ENCODE results near the gene PSIP1. TPM values are rescaled to one million over a fixed set of nuclear protein-coding genes. Genes with fewer than 3 reads are reported as not detected.

The PSIP1 gene
- total and polyA plus RNA-seq, 3 experiments from 2014 or later, result 82.2 to 129 (median 86.3) TPM

DNA sequence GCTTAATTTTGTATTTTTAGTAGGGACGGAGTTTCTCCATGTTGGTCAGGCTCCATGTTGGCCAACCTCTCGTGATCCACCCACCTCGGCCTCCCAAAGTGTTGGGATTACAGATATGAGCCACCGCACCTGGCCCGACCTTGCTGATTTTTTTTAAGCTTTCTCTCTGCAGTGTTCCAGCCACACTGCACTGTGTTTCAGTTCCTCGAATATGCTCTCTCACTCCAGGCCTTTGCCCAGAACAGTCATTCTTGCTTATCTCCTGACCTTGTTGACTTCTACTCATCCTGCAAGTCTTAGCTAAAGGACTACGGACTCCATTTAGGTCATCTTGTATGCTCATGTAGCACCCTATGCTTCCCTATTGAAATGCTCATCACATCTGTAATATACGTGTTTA, 84.8 kb downstream of the PSIP1 start:
- Histone ChIP-seq H3K27ac (ENCODE audit: low read depth, low read length) (no peak overlapping the region), H3K27me3 (ENCODE audit: insufficient read depth, low read length, poor library complexity, severe bottlenecking) (no peaks in the 10 kb centered on the region), H3K4me1 (ENCODE audit: insufficient read depth, low read length) (peaks cover 28% of the 10 kb centered on the region), H3K4me3 (ENCODE audit: low read length) (no peak overlapping the region), H3K36me3 (ENCODE audit: insufficient read depth, low read length) (peaks cover 9% of the 10 kb centered on the region), H3K9me3 (ENCODE audit: low read length) (no peaks in the 10 kb centered on the region)
- no peak for DNase-seq
- Mint-ChIP-seq H3K27me3 (peaks cover 0 to 5% of the 10 kb centered on the region in 2 donors), H3K4me3 (peak overlapping the region in 3 of 7 donors; percentile 24 to 83 (median 28)), H3K27ac (peak overlapping the region in 1 of 8 donors; percentile 61), H3K9me3 (no peaks in the 10 kb centered on the region), H3K4me1 (peaks cover 66 to 82% (median 78%) of the 10 kb centered on the region in 3 donors), H3K36me3 (peaks cover 10 to 57% (median 19%) of the 10 kb centered on the region in 3 donors)
- ChIA-PET POLR2A (no interaction called here), CTCF (interaction anchor here (0.9 kb wide), 1 partner anchor 215 kb away, joined by 3 read pairs; no protein-coding TSS in a partner anchor)

DNA sequence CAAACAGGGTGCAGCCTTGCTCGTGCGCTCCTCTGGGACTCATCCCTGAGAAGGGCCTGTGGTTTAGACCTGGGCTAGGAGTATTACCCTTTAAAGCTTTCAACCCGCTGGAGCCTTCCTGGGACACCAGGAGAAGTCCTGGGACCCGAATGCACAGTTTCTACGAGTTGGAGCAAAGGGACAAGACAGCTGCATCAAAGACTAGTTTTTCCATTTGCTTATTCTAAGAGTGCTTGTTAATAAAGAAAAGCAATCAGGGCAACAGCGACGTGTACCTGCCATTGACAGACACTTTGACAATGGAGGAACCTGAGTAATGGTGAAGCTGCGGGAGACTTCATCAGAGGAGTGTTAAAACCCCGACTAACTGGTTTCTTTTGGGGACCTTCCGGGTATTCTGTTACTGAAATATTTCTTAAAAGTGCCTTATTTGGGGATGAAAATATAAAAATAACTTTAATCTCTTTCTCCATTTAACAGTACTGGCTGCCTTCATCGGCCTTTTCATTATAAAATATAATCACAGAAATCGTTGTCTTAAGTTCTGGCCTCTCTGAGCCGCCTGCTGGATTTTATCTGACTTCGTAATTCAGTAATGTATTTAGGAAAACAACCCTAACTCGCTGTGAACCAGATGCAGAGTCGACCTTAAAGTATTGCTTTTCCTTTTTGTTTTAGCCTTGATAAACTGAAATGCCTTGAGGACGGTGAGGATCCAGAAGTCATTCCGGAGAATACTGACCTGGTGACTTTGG, 87.4 kb downstream of the PSIP1 start:
- Histone ChIP-seq H3K4me1 (ENCODE audit: insufficient read depth, low read length) (peaks cover 25% of the 10 kb centered on the region), H3K27ac (ENCODE audit: low read depth, low read length) (peak overlapping the region; percentile 77), H3K27me3 (ENCODE audit: insufficient read depth, low read length, poor library complexity, severe bottlenecking) (no peaks in the 10 kb centered on the region), H3K36me3 (ENCODE audit: insufficient read depth, low read length) (peaks cover 9% of the 10 kb centered on the region), H3K9me3 (ENCODE audit: low read length) (no peaks in the 10 kb centered on the region), H3K4me3 (ENCODE audit: low read length) (peak overlapping the region; percentile 88)
- peaks cover 43 to 56% (median 55%) of the 10 kb centered on the region in 3 donors for H3K4me1 Mint-ChIP-seq
- peaks cover 0 to 6% of the 10 kb centered on the region in 2 donors for H3K27me3 Mint-ChIP-seq
- CTCF ChIA-PET, result interaction anchor here (1.6 to 2.3 kb wide), 2 partner anchors 116 to 211 kb away, joined by 3 to 6 read pairs; partner anchors contain the start of gene TTC39B
- POLR2A ChIA-PET, result interaction anchor here (1.2 to 1.6 kb wide), 2 partner anchors 88 to 130 kb away, joined by 5 to 6 read pairs; partner anchors contain the start of genes CCDC171 and PSIP1
- peak in 1 of 5 donors; percentile 13 for DNase-seq
- peak overlapping the region; percentile 54 to 96 (median 90) for H3K27ac Mint-ChIP-seq
- H3K36me3 Mint-ChIP-seq, result peaks cover 10 to 42% (median 14%) of the 10 kb centered on the region in 3 donors
- no peaks in the 10 kb centered on the region for H3K9me3 Mint-ChIP-seq
- H3K4me3 Mint-ChIP-seq, result peak overlapping the region; percentile 91 to 99 (median 93)

DNA sequence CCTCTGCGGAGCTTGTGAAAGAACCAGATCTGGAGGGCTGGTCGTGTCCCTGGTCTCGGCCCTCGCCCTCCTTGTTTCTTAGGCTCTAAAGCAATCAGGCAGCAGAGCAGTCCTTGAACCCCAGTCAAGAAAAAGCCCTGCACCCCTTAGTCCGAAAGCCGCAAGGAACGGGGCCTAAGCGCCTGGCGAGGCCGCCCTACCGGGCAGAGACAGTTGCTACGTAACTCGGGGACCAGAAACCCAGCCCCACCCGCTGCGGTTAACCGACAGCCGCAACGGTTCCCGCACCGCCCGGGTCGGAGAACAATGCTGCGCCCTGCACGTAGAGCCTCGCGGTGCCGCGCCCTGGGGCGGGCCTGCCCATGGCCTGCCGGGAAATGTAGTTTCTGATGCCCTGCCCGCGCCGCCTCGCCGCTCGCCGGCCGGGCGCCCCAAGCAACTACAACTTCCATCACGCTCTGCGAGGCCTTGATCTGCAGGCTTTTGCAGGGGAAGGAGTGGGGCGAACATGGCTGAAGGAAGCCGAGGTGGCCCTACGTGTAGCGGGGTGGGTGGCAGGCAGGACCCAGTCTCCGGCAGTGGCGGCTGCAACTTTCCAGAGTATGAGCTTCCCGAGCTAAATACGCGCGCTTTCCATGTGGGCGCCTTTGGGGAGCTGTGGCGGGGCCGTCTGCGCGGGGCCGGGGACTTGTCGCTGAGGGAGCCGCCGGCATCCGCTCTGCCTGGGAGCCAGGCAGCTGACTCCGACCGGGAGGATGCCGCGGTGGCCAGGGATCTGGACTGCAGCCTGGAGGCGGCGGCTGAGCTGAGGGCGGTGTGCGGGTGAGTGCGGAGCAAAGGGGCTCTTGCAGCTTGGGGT, 88.2 kb downstream of the PSIP1 start, which contains the start of gene SNAPC3:
TSS of gene SNAPC3 (plus strand) at position 505 of the 859 bp plus-strand sequence. CDS start at position 509, 4 bp downstream.
- ChIA-PET POLR2A (interaction anchor here (0.5 to 1.6 kb wide), 4 partner anchors 24 to 222 kb away, joined by 3 to 6 read pairs (median 4); partner anchors contain the start of genes CCDC171 and PSIP1), CTCF (interaction anchor here (1.1 to 2.3 kb wide), 3 partner anchors 115 to 211 kb away, joined by 3 to 6 read pairs (median 3); partner anchors contain the start of gene TTC39B)
- peaks cover 0 to 6% of the 10 kb centered on the region in 2 donors for H3K27me3 Mint-ChIP-seq
- H3K9me3 Mint-ChIP-seq, result no peaks in the 10 kb centered on the region
- peak within 1 kb of the TSS; percentile 77 for H3K27ac ChIP-seq (ENCODE audit: low read depth, low read length)
- peaks cover 25% of the 10 kb centered on the region for H3K4me1 ChIP-seq (ENCODE audit: insufficient read depth, low read length)
- H3K4me3 Mint-ChIP-seq, result peak within 1 kb of the TSS; percentile 91 to 99 (median 93)
- no peaks in the 10 kb centered on the region for H3K9me3 ChIP-seq (ENCODE audit: low read length)
- H3K27ac Mint-ChIP-seq, result peak within 1 kb of the TSS; percentile 83 to 97 (median 94)
- H3K4me1 Mint-ChIP-seq, result peaks cover 39 to 51% (median 49%) of the 10 kb centered on the region in 3 donors
- peak within 1 kb of the TSS; percentile 88 for H3K4me3 ChIP-seq (ENCODE audit: low read length)
- no peaks in the 10 kb centered on the region for H3K27me3 ChIP-seq (ENCODE audit: insufficient read depth, low read length, poor library complexity, severe bottlenecking)
- H3K36me3 ChIP-seq (ENCODE audit: insufficient read depth, low read length), result peaks cover 9% of the 10 kb centered on the region
- DNase-seq, result peak; percentile 86 to 94 (median 94)
- H3K36me3 Mint-ChIP-seq, result peaks cover 10 to 39% (median 14%) of the 10 kb centered on the region in 3 donors

DNA sequence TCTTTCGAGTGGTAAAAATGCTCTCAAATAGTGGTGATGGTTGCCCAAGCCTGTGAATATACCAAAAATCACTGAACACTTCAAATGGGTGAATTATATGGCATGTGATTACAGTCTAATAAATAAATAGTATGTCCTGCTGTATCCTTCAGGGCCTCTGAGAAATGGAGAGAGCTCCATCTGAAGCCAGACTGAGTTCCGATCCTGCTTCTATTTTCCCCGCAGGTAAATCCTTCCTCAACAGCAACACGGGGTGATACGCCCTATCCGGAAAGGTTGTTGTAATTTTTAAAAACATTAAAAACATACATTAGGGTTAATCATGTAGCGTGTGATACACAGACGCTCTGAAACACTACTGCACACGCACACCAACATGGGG, 88.8 kb downstream of the PSIP1 start:
- H3K4me1 Mint-ChIP-seq, result peaks cover 36 to 45% (median 44%) of the 10 kb centered on the region in 3 donors
- Histone ChIP-seq H3K27ac (ENCODE audit: low read depth, low read length) (peak overlapping the region; percentile 76), H3K9me3 (ENCODE audit: low read length) (no peaks in the 10 kb centered on the region), H3K4me1 (ENCODE audit: insufficient read depth, low read length) (peaks cover 25% of the 10 kb centered on the region), H3K27me3 (ENCODE audit: insufficient read depth, low read length, poor library complexity, severe bottlenecking) (no peaks in the 10 kb centered on the region), H3K36me3 (ENCODE audit: insufficient read depth, low read length) (peaks cover 9% of the 10 kb centered on the region), H3K4me3 (ENCODE audit: low read length) (peak overlapping the region; percentile 88)
- H3K4me3 Mint-ChIP-seq, result peak overlapping the region; percentile 91 to 99 (median 93)
- H3K9me3 Mint-ChIP-seq, result no peaks in the 10 kb centered on the region
- DNase-seq, result no peak
- POLR2A ChIA-PET, result interaction anchor here (0.5 to 0.6 kb wide), 2 partner anchors 24 to 221 kb away, joined by 3 to 4 read pairs; no protein-coding TSS in a partner anchor
- peak overlapping the region; percentile 83 to 97 (median 94) for H3K27ac Mint-ChIP-seq
- CTCF ChIA-PET, result interaction anchor here (1.1 to 2.3 kb wide), 3 partner anchors 115 to 210 kb away, joined by 3 to 6 read pairs (median 3); partner anchors contain the start of gene TTC39B
- peaks cover 10 to 36% (median 14%) of the 10 kb centered on the region in 3 donors for H3K36me3 Mint-ChIP-seq
- peaks cover 0 to 6% of the 10 kb centered on the region in 2 donors for H3K27me3 Mint-ChIP-seq

DNA sequence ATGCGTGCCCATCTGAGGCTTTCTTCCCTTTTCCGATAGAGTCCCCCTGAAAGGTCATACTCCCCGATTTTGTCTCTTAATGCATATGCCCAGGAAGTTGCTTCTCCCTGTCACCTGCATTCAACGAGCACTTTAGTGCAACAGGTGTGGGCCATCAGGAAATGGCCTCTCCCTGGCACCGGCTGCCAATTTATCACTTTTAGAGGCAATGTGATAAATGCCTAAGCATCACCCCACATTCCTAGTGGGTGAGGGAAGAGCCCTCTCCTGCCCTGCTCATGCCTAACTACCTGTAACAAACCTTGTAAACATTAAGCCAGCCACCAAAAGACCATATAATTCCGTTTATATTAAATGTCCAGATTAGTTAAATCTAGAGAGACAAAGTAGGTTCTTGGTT, 89.2 kb downstream of the PSIP1 start:
- ChIA-PET POLR2A (interaction anchor here (0.6 kb wide), 1 partner anchor 23 kb away, joined by 4 read pairs; no protein-coding TSS in a partner anchor), CTCF (interaction anchor here (1.1 kb wide), 1 partner anchor 144 kb away, joined by 3 read pairs; no protein-coding TSS in a partner anchor)
- Histone ChIP-seq H3K4me1 (ENCODE audit: insufficient read depth, low read length) (peaks cover 25% of the 10 kb centered on the region), H3K9me3 (ENCODE audit: low read length) (no peaks in the 10 kb centered on the region), H3K27me3 (ENCODE audit: insufficient read depth, low read length, poor library complexity, severe bottlenecking) (no peaks in the 10 kb centered on the region), H3K4me3 (ENCODE audit: low read length) (no peak overlapping the region), H3K27ac (ENCODE audit: low read depth, low read length) (no peak overlapping the region), H3K36me3 (ENCODE audit: insufficient read depth, low read length) (peaks cover 9% of the 10 kb centered on the region)
- peak overlapping the region in 5 of 8 donors; percentile 46 to 96 (median 94) for H3K27ac Mint-ChIP-seq
- no peak for DNase-seq
- H3K4me1 Mint-ChIP-seq, result peaks cover 34 to 41% (median 40%) of the 10 kb centered on the region in 3 donors
- H3K36me3 Mint-ChIP-seq, result peaks cover 10 to 34% (median 14%) of the 10 kb centered on the region in 3 donors
- peak overlapping the region; percentile 91 to 99 (median 93) for H3K4me3 Mint-ChIP-seq
- peaks cover 0 to 6% of the 10 kb centered on the region in 2 donors for H3K27me3 Mint-ChIP-seq
- H3K9me3 Mint-ChIP-seq, result no peaks in the 10 kb centered on the region

DNA sequence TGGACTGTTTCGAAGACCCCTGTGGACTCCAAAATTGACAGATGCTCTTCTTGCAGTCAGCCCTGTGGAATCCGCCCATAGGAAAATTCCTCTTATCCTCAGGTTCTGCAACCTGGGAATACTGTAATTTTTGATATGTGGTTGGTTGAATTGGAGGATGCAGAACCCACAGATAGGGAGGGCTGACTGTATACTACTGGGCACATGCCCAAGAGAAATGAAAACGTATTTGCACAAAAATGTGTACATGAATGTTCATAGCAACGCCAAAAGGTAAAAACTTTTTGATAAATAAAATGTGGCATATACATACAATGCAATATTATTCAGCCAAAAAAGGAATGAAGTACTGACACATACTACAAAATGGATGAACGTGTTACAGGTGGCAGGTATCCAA, 90.0 kb downstream of the PSIP1 start:
- Histone ChIP-seq H3K27me3 (ENCODE audit: insufficient read depth, low read length, poor library complexity, severe bottlenecking) (no peaks in the 10 kb centered on the region), H3K4me1 (ENCODE audit: insufficient read depth, low read length) (peaks cover 25% of the 10 kb centered on the region), H3K27ac (ENCODE audit: low read depth, low read length) (no peak overlapping the region), H3K36me3 (ENCODE audit: insufficient read depth, low read length) (peaks cover 5% of the 10 kb centered on the region), H3K4me3 (ENCODE audit: low read length) (no peak overlapping the region), H3K9me3 (ENCODE audit: low read length) (no peaks in the 10 kb centered on the region)
- ChIA-PET CTCF (no interaction called here), POLR2A (interaction anchor here (0.6 kb wide), 1 partner anchor 33 kb away, joined by 4 read pairs; no protein-coding TSS in a partner anchor)
- no peaks in the 10 kb centered on the region for H3K9me3 Mint-ChIP-seq
- H3K4me1 Mint-ChIP-seq, result peaks cover 29 to 34% (median 32%) of the 10 kb centered on the region in 3 donors
- no peak for DNase-seq
- peaks cover 5 to 27% (median 10%) of the 10 kb centered on the region in 3 donors for H3K36me3 Mint-ChIP-seq
- H3K27me3 Mint-ChIP-seq, result peaks cover 0 to 6% of the 10 kb centered on the region in 2 donors
- peak overlapping the region in 3 of 8 donors; percentile 37 to 46 (median 41) for H3K27ac Mint-ChIP-seq
- H3K4me3 Mint-ChIP-seq, result peak overlapping the region in 3 of 7 donors; percentile 53 to 99 (median 72)

DNA sequence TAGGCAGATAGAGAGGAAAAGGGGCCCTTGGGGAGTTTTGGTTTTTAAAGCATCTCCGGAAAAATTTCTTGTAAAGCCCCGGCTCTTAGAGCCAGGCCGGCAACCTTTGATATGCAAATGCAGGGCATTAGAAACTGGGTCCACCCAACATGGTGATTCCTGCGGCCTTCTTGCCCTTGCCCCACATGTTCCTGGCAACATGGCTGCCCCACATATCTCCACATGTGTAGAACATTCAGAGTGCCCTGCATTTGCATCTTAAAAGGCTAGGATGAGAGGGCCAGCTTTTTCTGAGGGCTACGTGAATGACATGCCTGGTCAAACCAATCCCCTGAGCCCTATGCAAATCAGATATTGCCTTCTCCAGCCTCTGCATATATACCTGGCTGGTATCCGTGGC, 93.1 kb downstream of the PSIP1 start:
- no peak overlapping the region for H3K27ac ChIP-seq (ENCODE audit: low read depth, low read length)
- no peaks in the 10 kb centered on the region for H3K36me3 ChIP-seq (ENCODE audit: insufficient read depth, low read length)
- H3K9me3 ChIP-seq (ENCODE audit: low read length), result no peaks in the 10 kb centered on the region
- no peak overlapping the region for H3K27ac Mint-ChIP-seq
- no peak overlapping the region for H3K4me3 ChIP-seq (ENCODE audit: low read length)
- no peak overlapping the region for H3K4me3 Mint-ChIP-seq
- H3K27me3 Mint-ChIP-seq, result peaks cover 0 to 6% of the 10 kb centered on the region in 2 donors
- no peaks in the 10 kb centered on the region for H3K9me3 Mint-ChIP-seq
- H3K36me3 Mint-ChIP-seq, result peaks cover 0 to 3% (median 0%) of the 10 kb centered on the region in 3 donors
- peaks cover 6 to 11% (median 8%) of the 10 kb centered on the region in 3 donors for H3K4me1 Mint-ChIP-seq
- POLR2A ChIA-PET, result no interaction called here
- H3K27me3 ChIP-seq (ENCODE audit: insufficient read depth, low read length, poor library complexity, severe bottlenecking), result no peaks in the 10 kb centered on the region
- CTCF ChIA-PET, result no interaction called here
- H3K4me1 ChIP-seq (ENCODE audit: insufficient read depth, low read length), result peaks cover 6% of the 10 kb centered on the region
- no peak for DNase-seq
